ENCODE results near the gene PRKAR1B. TPM values are rescaled to one million over a fixed set of nuclear protein-coding genes. Genes with fewer than 3 reads are reported as not detected.

Gene PRKAR1B
- total RNA-seq, 1 donor from 2014 or later = 11.8 TPM

DNA sequence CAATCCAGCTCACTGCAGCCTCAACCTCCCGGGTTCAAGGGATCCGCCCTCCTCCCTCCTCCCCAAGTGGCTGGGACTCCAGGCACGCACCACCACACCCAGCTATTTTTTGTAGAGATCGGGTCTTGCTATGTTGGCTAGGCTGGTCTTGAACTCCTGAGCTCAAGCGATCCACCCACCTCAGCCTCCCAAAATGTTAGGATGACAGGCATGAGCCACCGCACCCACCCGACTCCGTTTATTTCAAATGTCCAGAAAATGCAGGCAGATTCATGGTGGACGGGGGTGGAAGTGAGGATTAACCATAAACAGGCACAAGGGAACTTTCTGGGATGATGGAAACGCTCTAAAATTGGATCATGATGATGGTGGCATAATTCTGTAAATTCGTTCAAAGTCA lies 85.1 kb downstream of the PRKAR1B start:
- H3K4me3 ChIP-seq = no peak overlapping the region
- peaks cover 6% of the 10 kb centered on the region for H3K36me3 Mint-ChIP-seq
- no peak overlapping the region for H3K4me3 Mint-ChIP-seq
- H3K27ac Mint-ChIP-seq = no peak overlapping the region
- H2AFZ ChIP-seq (replicated peaks) = no peak overlapping the region
- no peaks in the 10 kb centered on the region for H3K9me3 ChIP-seq (ENCODE audit: low read depth)
- no peaks in the 10 kb centered on the region for H3K36me3 ChIP-seq
- H3K79me2 ChIP-seq (ENCODE audit: low read depth) = no peaks in the 10 kb centered on the region
- no peaks in the 10 kb centered on the region for H3K4me1 ChIP-seq
- peaks cover 6% of the 10 kb centered on the region for H3K27me3 Mint-ChIP-seq (ENCODE audit: insufficient read depth, low read depth)
- DNase-seq (ENCODE audit: low spot score) = no peak
- H3K27ac ChIP-seq = no peak overlapping the region
- H3K9ac ChIP-seq = no peak overlapping the region
- TF ChIP-seq, protein P1, sequence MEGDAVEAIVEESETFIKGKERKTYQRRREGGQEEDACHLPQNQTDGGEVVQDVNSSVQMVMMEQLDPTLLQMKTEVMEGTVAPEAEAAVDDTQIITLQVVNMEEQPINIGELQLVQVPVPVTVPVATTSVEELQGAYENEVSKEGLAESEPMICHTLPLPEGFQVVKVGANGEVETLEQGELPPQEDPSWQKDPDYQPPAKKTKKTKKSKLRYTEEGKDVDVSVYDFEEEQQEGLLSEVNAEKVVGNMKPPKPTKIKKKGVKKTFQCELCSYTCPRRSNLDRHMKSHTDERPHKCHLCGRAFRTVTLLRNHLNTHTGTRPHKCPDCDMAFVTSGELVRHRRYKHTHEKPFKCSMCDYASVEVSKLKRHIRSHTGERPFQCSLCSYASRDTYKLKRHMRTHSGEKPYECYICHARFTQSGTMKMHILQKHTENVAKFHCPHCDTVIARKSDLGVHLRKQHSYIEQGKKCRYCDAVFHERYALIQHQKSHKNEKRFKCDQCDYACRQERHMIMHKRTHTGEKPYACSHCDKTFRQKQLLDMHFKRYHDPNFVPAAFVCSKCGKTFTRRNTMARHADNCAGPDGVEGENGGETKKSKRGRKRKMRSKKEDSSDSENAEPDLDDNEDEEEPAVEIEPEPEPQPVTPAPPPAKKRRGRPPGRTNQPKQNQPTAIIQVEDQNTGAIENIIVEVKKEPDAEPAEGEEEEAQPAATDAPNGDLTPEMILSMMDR (IDR thresholded peaks at IDR 0.05) = no peak
- TF ChIP-seq EZH2 (IDR thresholded peaks at IDR 0.05) (no peak), EZH2phosphoT487 (IDR thresholded peaks at IDR 0.05) (no peak)
- no peak overlapping the region for H3K4me2 ChIP-seq
- no peaks in the 10 kb centered on the region for H4K20me1 ChIP-seq (ENCODE audit: low read depth)
- no peaks in the 10 kb centered on the region for H3F3A ChIP-seq (ENCODE audit: low read depth)
- no peaks in the 10 kb centered on the region for H3K4me1 Mint-ChIP-seq
- peaks cover 18% of the 10 kb centered on the region for H3K9me3 Mint-ChIP-seq
- H3K27me3 ChIP-seq = no peaks in the 10 kb centered on the region

DNA sequence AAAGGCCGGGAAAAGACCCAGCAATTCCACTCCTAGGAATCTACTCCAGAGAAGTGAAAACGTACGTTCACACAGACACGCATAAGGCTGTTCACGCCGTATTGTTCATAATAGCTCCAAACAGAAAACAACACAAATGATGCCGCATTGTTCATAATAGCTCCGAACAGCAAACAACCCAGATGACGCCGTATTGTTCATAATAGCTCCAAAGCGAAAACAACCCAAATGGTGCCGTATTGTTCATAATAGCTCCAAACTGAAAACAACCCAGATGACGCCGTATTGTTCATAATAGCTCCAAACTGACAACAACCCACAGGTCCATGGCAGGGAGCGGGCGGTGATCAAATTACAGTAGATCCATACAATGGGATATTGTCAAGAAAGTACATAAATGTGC lies 85.8 kb downstream of the PRKAR1B start:
- Mint-ChIP-seq H3K27ac (no peak overlapping the region), H3K4me1 (no peaks in the 10 kb centered on the region), H3K4me3 (no peak overlapping the region), H3K36me3 (peaks cover 6% of the 10 kb centered on the region), H3K9me3 (peaks cover 18% of the 10 kb centered on the region), H3K27me3 (ENCODE audit: insufficient read depth, low read depth) (peaks cover 4% of the 10 kb centered on the region)
- Histone ChIP-seq H3K9me3 (ENCODE audit: low read depth) (no peaks in the 10 kb centered on the region), H3K79me2 (ENCODE audit: low read depth) (no peaks in the 10 kb centered on the region), H3K4me1 (no peaks in the 10 kb centered on the region), H4K20me1 (ENCODE audit: low read depth) (no peaks in the 10 kb centered on the region), H3K9ac (no peak overlapping the region), H2AFZ (replicated peaks) (no peak overlapping the region), H3F3A (ENCODE audit: low read depth) (no peaks in the 10 kb centered on the region), H3K4me3 (no peak overlapping the region), H3K27ac (no peak overlapping the region), H3K4me2 (no peak overlapping the region), H3K36me3 (no peaks in the 10 kb centered on the region), H3K27me3 (no peaks in the 10 kb centered on the region)
- no peak for TF ChIP-seq EZH2 (IDR thresholded peaks at IDR 0.05)
- TF ChIP-seq EZH2phosphoT487 (IDR thresholded peaks at IDR 0.05) = no peak
- TF ChIP-seq, protein P1 (IDR thresholded peaks at IDR 0.05) = no peak
- no peak for DNase-seq (ENCODE audit: low spot score)

DNA sequence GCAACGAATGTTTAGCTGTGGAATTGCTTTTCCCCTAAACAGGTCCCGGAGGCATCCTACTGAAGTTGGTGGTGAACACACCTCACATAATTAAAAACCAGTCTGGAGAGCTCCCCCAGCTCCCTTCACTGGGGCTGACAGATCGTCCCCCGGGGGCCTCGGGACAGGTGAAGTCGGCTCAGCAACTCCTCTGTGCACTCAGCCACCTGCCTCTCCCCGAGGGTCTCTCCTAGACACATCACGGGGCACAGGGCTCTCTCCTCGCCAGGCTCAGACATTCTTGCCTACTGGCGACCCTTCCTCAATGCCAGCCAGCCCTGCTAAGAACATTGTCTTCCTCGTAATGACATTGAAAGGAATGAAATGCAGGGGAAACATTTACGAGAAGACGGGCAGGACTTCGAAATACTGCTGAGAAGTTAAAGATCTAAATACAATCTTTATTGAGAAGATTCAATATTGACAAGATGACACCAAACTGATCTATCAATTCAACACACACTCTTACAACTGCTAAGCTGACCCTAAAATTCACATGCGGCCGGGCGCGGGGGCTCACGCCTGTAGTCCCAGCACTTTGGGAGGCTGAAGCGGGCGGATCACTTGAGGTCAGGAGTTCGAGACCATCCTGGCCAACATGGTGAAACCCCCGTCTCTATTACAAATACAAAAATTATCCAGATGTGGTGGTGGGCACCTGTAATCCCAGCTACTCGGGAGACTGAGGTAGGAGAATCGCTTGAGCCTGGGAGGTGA lies 88.6 kb downstream of the PRKAR1B start:
- DNase-seq (ENCODE audit: low spot score) = no peak
- Histone ChIP-seq H3K27me3 (no peaks in the 10 kb centered on the region), H3F3A (ENCODE audit: low read depth) (no peaks in the 10 kb centered on the region), H3K9me3 (ENCODE audit: low read depth) (no peaks in the 10 kb centered on the region), H3K79me2 (ENCODE audit: low read depth) (no peaks in the 10 kb centered on the region), H3K4me3 (no peak overlapping the region), H4K20me1 (ENCODE audit: low read depth) (no peaks in the 10 kb centered on the region), H3K4me2 (no peak overlapping the region), H3K9ac (no peak overlapping the region), H2AFZ (replicated peaks) (no peak overlapping the region), H3K4me1 (no peaks in the 10 kb centered on the region), H3K27ac (no peak overlapping the region), H3K36me3 (no peaks in the 10 kb centered on the region)
- Mint-ChIP-seq H3K4me3 (no peak overlapping the region), H3K4me1 (no peaks in the 10 kb centered on the region), H3K27me3 (ENCODE audit: insufficient read depth, low read depth) (no peaks in the 10 kb centered on the region), H3K36me3 (peaks cover 6% of the 10 kb centered on the region), H3K27ac (no peak overlapping the region), H3K9me3 (peaks cover 18% of the 10 kb centered on the region)
- TF ChIP-seq, protein P1 (IDR thresholded peaks at IDR 0.05) = no peak
- TF ChIP-seq EZH2phosphoT487 (IDR thresholded peaks at IDR 0.05) (no peak), EZH2 (IDR thresholded peaks at IDR 0.05) (no peak)
